ENCODE measurements around the gene FARP1. TPM values are rescaled to one million over a fixed set of nuclear protein-coding genes. Genes with fewer than 3 reads are reported as not detected.

The FARP1 gene
- polyA plus RNA-seq, 1 of the 3 experiments (the other 2 are of a cell fraction), result 12.0 TPM

DNA sequence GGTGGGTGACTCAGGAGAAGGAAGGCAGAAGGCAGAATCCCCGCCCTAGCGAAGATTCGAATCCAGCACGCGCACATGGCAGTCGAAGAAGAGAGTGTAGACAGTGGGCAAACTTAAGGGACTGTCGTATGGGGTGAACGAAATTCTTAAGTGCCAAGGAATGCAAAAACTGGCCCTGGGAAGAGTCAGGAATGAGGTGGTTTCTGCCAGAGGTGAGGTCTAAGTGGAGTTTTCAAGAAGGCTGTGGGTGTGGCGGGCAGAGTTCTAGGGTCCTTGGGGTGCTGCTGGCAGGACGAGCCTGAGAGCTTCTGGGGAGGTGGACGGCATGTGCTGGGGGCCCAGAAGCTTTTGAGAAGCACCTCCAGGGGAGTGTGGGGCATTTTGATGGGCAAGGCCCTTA, 98.1 kb downstream of the FARP1 start:
- Histone ChIP-seq H3K27me3 (ENCODE audit: insufficient read depth) (no peaks in the 10 kb centered on the region), H3K79me2 (ENCODE audit: insufficient read depth) (peaks cover 5% of the 10 kb centered on the region; the same call in 1 of the 2 replicates), H3K36me3 (replicated peaks in 1 of 2; ENCODE audit: control insufficient read depth in 1 of 2, insufficient read depth in 2 of 2, low read length in 1 of 2) (no peaks in the 10 kb centered on the region), H3K4me2 (no peak overlapping the region), H3K4me1 (ENCODE audit: control insufficient read depth in 1 of 2, insufficient read depth in 2 of 2, low read depth in 1 of 2, low read length in 1 of 2) (peaks cover 0 to 5% of the 10 kb centered on the region in 2 experiments; a peak in 2 of 4 replicates), H3K27ac (ENCODE audit: low read depth in 2 of 2, low read length in 1 of 2) (no peak overlapping the region), H3K9ac (no peak overlapping the region), H3K9me3 (no peaks in the 10 kb centered on the region), H4K20me1 (ENCODE audit: insufficient read depth) (no peaks in the 10 kb centered on the region), H3K9me2 (no peaks in the 10 kb centered on the region), H3F3A (replicated peaks; ENCODE audit: insufficient read depth) (peaks cover 3% of the 10 kb centered on the region), H3K4me3 (ENCODE audit: low read depth in 2 of 2, low read length in 1 of 2) (no peak overlapping the region), H2AFZ (ENCODE audit: low read depth) (no peak overlapping the region)
- TF ChIP-seq, protein P1, sequence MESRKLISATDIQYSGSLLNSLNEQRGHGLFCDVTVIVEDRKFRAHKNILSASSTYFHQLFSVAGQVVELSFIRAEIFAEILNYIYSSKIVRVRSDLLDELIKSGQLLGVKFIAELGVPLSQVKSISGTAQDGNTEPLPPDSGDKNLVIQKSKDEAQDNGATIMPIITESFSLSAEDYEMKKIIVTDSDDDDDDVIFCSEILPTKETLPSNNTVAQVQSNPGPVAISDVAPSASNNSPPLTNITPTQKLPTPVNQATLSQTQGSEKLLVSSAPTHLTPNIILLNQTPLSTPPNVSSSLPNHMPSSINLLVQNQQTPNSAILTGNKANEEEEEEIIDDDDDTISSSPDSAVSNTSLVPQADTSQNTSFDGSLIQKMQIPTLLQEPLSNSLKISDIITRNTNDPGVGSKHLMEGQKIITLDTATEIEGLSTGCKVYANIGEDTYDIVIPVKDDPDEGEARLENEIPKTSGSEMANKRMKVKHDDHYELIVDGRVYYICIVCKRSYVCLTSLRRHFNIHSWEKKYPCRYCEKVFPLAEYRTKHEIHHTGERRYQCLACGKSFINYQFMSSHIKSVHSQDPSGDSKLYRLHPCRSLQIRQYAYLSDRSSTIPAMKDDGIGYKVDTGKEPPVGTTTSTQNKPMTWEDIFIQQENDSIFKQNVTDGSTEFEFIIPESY (IDR thresholded peaks at IDR 0.05; ENCODE audit: borderline replicate concordance, low read depth), result no peak
- TF ChIP-seq TAF1 (IDR thresholded peaks at IDR 0.05; ENCODE audit: borderline replicate concordance, low read depth, low read length) (no peak), SIN3A (IDR thresholded peaks at IDR 0.05; ENCODE audit: borderline replicate concordance, low read depth, low read length) (no peak)
- WGBS (ENCODE audit: low lambda C conversion rate), result 100% methylated on average over 10 of the region's 11 CpGs
- CTCF ChIA-PET, result interaction anchor here (1.9 kb wide), 1 partner anchor 25 kb away, joined by 4 read pairs; no protein-coding TSS in a partner anchor
- POLR2A ChIA-PET, result no interaction called here
- DNase-seq, result no peak

DNA sequence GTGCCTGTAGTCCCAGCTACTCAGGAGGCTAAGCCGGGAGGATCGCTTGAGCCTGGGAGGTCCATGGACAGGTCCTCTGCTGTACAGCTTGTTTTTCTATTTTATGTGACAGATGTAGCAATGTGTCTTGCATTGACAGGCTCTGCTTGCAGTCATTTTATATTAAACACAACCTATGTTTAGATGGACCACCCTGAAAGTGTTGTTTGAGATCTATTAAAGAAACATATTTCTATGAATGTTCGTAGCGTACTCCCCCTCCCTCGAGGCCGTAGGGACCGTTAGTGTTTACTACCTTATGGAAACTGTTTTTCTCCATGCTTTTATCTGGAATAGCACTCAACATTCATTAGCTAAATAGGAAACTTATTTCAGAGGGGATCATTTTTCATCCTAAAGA, 99.1 kb downstream of the FARP1 start:
- H3K4me1 ChIP-seq (ENCODE audit: control insufficient read depth in 1 of 2, insufficient read depth in 2 of 2, low read depth in 1 of 2, low read length in 1 of 2), result peaks cover 0 to 5% of the 10 kb centered on the region in 2 experiments; a peak in 2 of 4 replicates
- H3K36me3 ChIP-seq (replicated peaks in 1 of 2; ENCODE audit: control insufficient read depth in 1 of 2, insufficient read depth in 2 of 2, low read length in 1 of 2), result no peaks in the 10 kb centered on the region
- H3K4me3 ChIP-seq (ENCODE audit: low read depth in 2 of 2, low read length in 1 of 2), result no peak overlapping the region
- H3F3A ChIP-seq (replicated peaks; ENCODE audit: insufficient read depth), result peaks cover 3% of the 10 kb centered on the region
- ChIA-PET CTCF (interaction anchor here (1.0 to 1.9 kb wide), 2 partner anchors 19 to 26 kb away, joined by 3 to 4 read pairs; no protein-coding TSS in a partner anchor), POLR2A (interaction anchor here (1.3 kb wide), 1 partner anchor 8 kb away, joined by 3 read pairs; no protein-coding TSS in a partner anchor)
- H3K9me3 ChIP-seq, result no peaks in the 10 kb centered on the region
- no peak overlapping the region for H3K4me2 ChIP-seq
- H3K9ac ChIP-seq, result no peak overlapping the region
- TF ChIP-seq, protein P2, sequence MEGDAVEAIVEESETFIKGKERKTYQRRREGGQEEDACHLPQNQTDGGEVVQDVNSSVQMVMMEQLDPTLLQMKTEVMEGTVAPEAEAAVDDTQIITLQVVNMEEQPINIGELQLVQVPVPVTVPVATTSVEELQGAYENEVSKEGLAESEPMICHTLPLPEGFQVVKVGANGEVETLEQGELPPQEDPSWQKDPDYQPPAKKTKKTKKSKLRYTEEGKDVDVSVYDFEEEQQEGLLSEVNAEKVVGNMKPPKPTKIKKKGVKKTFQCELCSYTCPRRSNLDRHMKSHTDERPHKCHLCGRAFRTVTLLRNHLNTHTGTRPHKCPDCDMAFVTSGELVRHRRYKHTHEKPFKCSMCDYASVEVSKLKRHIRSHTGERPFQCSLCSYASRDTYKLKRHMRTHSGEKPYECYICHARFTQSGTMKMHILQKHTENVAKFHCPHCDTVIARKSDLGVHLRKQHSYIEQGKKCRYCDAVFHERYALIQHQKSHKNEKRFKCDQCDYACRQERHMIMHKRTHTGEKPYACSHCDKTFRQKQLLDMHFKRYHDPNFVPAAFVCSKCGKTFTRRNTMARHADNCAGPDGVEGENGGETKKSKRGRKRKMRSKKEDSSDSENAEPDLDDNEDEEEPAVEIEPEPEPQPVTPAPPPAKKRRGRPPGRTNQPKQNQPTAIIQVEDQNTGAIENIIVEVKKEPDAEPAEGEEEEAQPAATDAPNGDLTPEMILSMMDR (IDR thresholded peaks at IDR 0.05), result no peak
- TF ChIP-seq, protein P3, sequence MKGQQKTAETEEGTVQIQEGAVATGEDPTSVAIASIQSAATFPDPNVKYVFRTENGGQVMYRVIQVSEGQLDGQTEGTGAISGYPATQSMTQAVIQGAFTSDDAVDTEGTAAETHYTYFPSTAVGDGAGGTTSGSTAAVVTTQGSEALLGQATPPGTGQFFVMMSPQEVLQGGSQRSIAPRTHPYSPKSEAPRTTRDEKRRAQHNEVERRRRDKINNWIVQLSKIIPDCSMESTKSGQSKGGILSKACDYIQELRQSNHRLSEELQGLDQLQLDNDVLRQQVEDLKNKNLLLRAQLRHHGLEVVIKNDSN (IDR thresholded peaks at IDR 0.05; ENCODE audit: borderline replicate concordance, low read depth), result no peak
- TF ChIP-seq YY1 (IDR thresholded peaks at IDR 0.05; ENCODE audit: low read depth), result no peak
- TF ChIP-seq POLR2AphosphoS5 (IDR thresholded peaks at IDR 0.05; ENCODE audit: low read depth, low read length), result no peak
- no peak for TF ChIP-seq JUND (IDR thresholded peaks at IDR 0.05)
- TF ChIP-seq RXRA (IDR thresholded peaks at IDR 0.05; ENCODE audit: borderline replicate concordance, low read depth), result no peak
- TF ChIP-seq NFIC (IDR thresholded peaks at IDR 0.05; ENCODE audit: borderline replicate concordance), result no peak
- TF ChIP-seq SMC3 (IDR thresholded peaks at IDR 0.05; ENCODE audit: low read depth, low read length), result no peak
- TF ChIP-seq RAD21 (IDR thresholded peaks at IDR 0.05; ENCODE audit: low read length), result no peak
- no peak for TF ChIP-seq NRF1 (IDR thresholded peaks at IDR 0.05; ENCODE audit: low read depth, low read length)
- no peak for TF ChIP-seq TAF1 (IDR thresholded peaks at IDR 0.05; ENCODE audit: borderline replicate concordance, low read depth, low read length)
- no peak for TF ChIP-seq FOXM1 (IDR thresholded peaks at IDR 0.05; ENCODE audit: low read depth)
- no peak for TF ChIP-seq GATA2 (CRISPR knock-in tag; IDR thresholded peaks at IDR 0.05)
- TF ChIP-seq GABPA (IDR thresholded peaks at IDR 0.05; ENCODE audit: low read depth), result no peak
- TF ChIP-seq SIN3A (IDR thresholded peaks at IDR 0.05; ENCODE audit: borderline replicate concordance, low read depth, low read length), result no peak
- no peaks in the 10 kb centered on the region for H3K27me3 ChIP-seq (ENCODE audit: insufficient read depth)
- H3K27ac ChIP-seq (ENCODE audit: low read depth in 2 of 2, low read length in 1 of 2), result no peak overlapping the region
- H2AFZ ChIP-seq (ENCODE audit: low read depth), result no peak overlapping the region
- 94% methylated on average over 7 of the region's 7 CpGs for WGBS (ENCODE audit: low lambda C conversion rate)
- H3K79me2 ChIP-seq (ENCODE audit: insufficient read depth), result peaks cover 5% of the 10 kb centered on the region; the same call in 1 of the 2 replicates
- H4K20me1 ChIP-seq (ENCODE audit: insufficient read depth), result no peaks in the 10 kb centered on the region
- no peaks in the 10 kb centered on the region for H3K9me2 ChIP-seq
- DNase-seq, result no peak
